Stomach smooth muscle (tissue), 2 donors: ENCODE results near the gene PPP1R13B.

Source experiments
- H3K27ac ChIP-seq: one replicate; pipeline ENCODE4 v1.7.0; 2013; ENCODE audit warnings: mild to moderate bottlenecking, low read length, inconsistent platforms
- H3K27me3 ChIP-seq, 2 donors: one replicate each; pipeline ENCODE4 v1.7.0; 2013; ENCODE audit warnings: low read length in 2 of 2; ENCODE audit not compliant: insufficient read depth in 2 of 2, control insufficient read depth in 1 of 2
- H3K36me3 ChIP-seq, 2 donors: one replicate each; pipeline ENCODE4 v1.7.0; 2013; ENCODE audit warnings: low read length in 2 of 2; ENCODE audit not compliant: control insufficient read depth in 2 of 2, insufficient read depth in 2 of 2
- H3K4me1 ChIP-seq: one replicate; pipeline ENCODE4 v1.7.0; 2013; ENCODE audit warnings: low read length; ENCODE audit not compliant: control insufficient read depth, insufficient read depth
- H3K4me3 ChIP-seq, 2 donors: one replicate each; pipeline ENCODE4 v1.7.0; 2013; ENCODE audit warnings: low read length in 2 of 2
- H3K9ac ChIP-seq, 2 donors: one replicate each; pipeline ENCODE4 v1.7.0; 2013; ENCODE audit warnings: low read length in 2 of 2, mild to moderate bottlenecking in 1 of 2
- H3K9me3 ChIP-seq, 2 donors: one replicate each; pipeline ENCODE4 v1.7.0; 2013; ENCODE audit warnings: low read length in 2 of 2; ENCODE audit not compliant: control insufficient read depth in 2 of 2
- donor health status: healthy.
- donor health status: Pancreatic carcinoma.

The PPP1R13B gene

GRCh38 chr14:103735022-103735421, 112.4 kb downstream of the PPP1R13B start:
- Histone ChIP-seq H3K36me3 (peaks cover 30 to 33% of the 10 kb centered on the region in 2 donors), H3K27ac (peak overlapping the region; percentile 37), H3K9ac (no peak overlapping the region)

GRCh38 chr14:103734081-103734888, 113.1 kb downstream of the PPP1R13B start:
- H3K9ac ChIP-seq, result no peak overlapping the region
- no peaks in the 10 kb centered on the region for H3K27me3 ChIP-seq
- H3K36me3 ChIP-seq, result peaks cover 34 to 36% of the 10 kb centered on the region in 2 donors
- H3K9me3 ChIP-seq, result no peaks in the 10 kb centered on the region
- H3K4me3 ChIP-seq, result no peak overlapping the region
- H3K4me1 ChIP-seq, result peaks cover 46% of the 10 kb centered on the region
- H3K27ac ChIP-seq, result peak overlapping the region; percentile 37

More at GRCh38 chr14:103735022-103735421, 112.4 kb downstream of the PPP1R13B start:
- no peaks in the 10 kb centered on the region for H3K9me3 ChIP-seq
- no peaks in the 10 kb centered on the region for H3K27me3 ChIP-seq
- no peak overlapping the region for H3K4me3 ChIP-seq
- peaks cover 45% of the 10 kb centered on the region for H3K4me1 ChIP-seq

- Histone ChIP-seq H3K36me3 (peaks cover 38 to 42% of the 10 kb centered on the region in 2 donors), H3K4me3 (no peak overlapping the region), H3K4me1 (peaks cover 44% of the 10 kb centered on the region), H3K27me3 (no peaks in the 10 kb centered on the region), H3K27ac (no peak overlapping the region), H3K9me3 (no peaks in the 10 kb centered on the region), H3K9ac (no peak overlapping the region)
These were observed 113.7 kb downstream of the PPP1R13B start for GRCh38 chr14:103733651-103734050.

- H3K4me3 ChIP-seq, result no peak overlapping the region
- no peak overlapping the region for H3K9ac ChIP-seq
- no peaks in the 10 kb centered on the region for H3K27me3 ChIP-seq
- H3K4me1 ChIP-seq, result peaks cover 48% of the 10 kb centered on the region
- peaks cover 36 to 42% of the 10 kb centered on the region in 2 donors for H3K36me3 ChIP-seq
- no peak overlapping the region for H3K27ac ChIP-seq
- no peaks in the 10 kb centered on the region for H3K9me3 ChIP-seq
These were observed 114.3 kb downstream of the PPP1R13B start for GRCh38 chr14:103732868-103733620.

GRCh38 chr14:103731916-103732867, 115.2 kb downstream of the PPP1R13B start:
- Histone ChIP-seq H3K9ac (no peak overlapping the region), H3K27me3 (no peaks in the 10 kb centered on the region), H3K27ac (no peak overlapping the region), H3K9me3 (no peaks in the 10 kb centered on the region), H3K36me3 (peaks cover 35 to 44% of the 10 kb centered on the region in 2 donors), H3K4me1 (peaks cover 41% of the 10 kb centered on the region), H3K4me3 (no peak overlapping the region)

GRCh38 chr14:103731481-103731880, 115.9 kb downstream of the PPP1R13B start:
- Histone ChIP-seq H3K4me3 (no peak overlapping the region), H3K9me3 (no peaks in the 10 kb centered on the region), H3K36me3 (peaks cover 35 to 44% of the 10 kb centered on the region in 2 donors), H3K27ac (no peak overlapping the region), H3K4me1 (peaks cover 34% of the 10 kb centered on the region), H3K9ac (no peak overlapping the region), H3K27me3 (no peaks in the 10 kb centered on the region)

- no peaks in the 10 kb centered on the region for H3K27me3 ChIP-seq
- H3K9me3 ChIP-seq, result no peaks in the 10 kb centered on the region
- no peak overlapping the region for H3K9ac ChIP-seq
- no peak overlapping the region for H3K4me3 ChIP-seq
- H3K36me3 ChIP-seq, result peaks cover 35 to 47% of the 10 kb centered on the region in 2 donors
- peaks cover 31% of the 10 kb centered on the region for H3K4me1 ChIP-seq
- H3K27ac ChIP-seq, result no peak overlapping the region
These were observed 116.8 kb downstream of the PPP1R13B start for GRCh38 chr14:103730490-103731035.

- Histone ChIP-seq H3K27ac (peak overlapping the region; percentile 24), H3K9me3 (no peaks in the 10 kb centered on the region), H3K36me3 (peaks cover 35 to 47% of the 10 kb centered on the region in 2 donors), H3K4me3 (no peak overlapping the region), H3K27me3 (no peaks in the 10 kb centered on the region), H3K9ac (no peak overlapping the region), H3K4me1 (peaks cover 34% of the 10 kb centered on the region)
These were observed 117.6 kb downstream of the PPP1R13B start for GRCh38 chr14:103729496-103730448.

GRCh38 chr14:103728721-103729120, 118.7 kb downstream of the PPP1R13B start:
- Histone ChIP-seq H3K36me3 (peaks cover 28 to 44% of the 10 kb centered on the region in 2 donors), H3K27me3 (no peaks in the 10 kb centered on the region), H3K9ac (no peak overlapping the region), H3K9me3 (no peaks in the 10 kb centered on the region), H3K27ac (no peak overlapping the region), H3K4me1 (peaks cover 40% of the 10 kb centered on the region), H3K4me3 (no peak overlapping the region)
